Measurements from ENCODE around the gene ETV1. TPM values are rescaled to one million over a fixed set of nuclear protein-coding genes. Genes with fewer than 3 reads are reported as not detected.

The ETV1 gene
- total and polyA plus RNA-seq, 2 experiments from 2014 or later: 5.9 to 8.4 TPM

DNA sequence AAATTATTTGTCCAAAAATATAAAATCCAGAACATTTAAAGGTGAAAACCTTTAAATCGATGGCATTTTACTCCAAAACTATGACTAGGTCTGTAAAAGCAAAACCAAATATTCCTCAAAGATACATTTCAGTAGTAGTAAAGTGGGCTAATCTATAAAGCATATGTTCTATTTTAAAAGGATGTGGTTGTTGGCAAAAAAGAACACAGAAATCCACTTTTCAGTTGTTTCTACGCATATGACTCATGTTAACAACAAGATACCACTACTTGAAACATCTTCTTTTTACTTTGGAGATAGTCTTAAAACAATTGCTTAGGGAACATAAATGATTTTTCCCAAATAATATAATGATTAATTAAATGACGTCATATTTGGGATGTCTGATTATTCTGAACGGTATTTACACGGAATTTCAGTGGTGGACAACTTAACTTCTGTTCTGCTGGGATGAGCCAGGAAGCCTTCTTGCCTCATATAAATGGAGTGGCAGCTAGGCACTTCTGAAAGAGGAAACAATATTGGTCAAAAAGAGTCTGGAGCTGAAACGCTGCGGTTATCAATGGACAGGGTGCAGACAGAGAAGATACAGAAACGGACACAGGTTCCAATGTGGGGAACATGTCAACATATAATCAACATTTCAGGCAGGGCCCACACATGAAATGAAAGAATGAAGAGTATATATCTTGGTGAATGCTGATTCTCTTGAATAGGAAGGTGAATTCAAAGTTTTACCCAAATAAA lies 78.5 kb downstream of the ETV1 start:
- 88% methylated on average over 8 of the region's 8 CpGs for WGBS (ENCODE audit: low lambda C conversion rate, missing lambda C conversion rate)
- H3K9me2 ChIP-seq (replicated peaks; ENCODE audit: insufficient read depth): no peaks in the 10 kb centered on the region

DNA sequence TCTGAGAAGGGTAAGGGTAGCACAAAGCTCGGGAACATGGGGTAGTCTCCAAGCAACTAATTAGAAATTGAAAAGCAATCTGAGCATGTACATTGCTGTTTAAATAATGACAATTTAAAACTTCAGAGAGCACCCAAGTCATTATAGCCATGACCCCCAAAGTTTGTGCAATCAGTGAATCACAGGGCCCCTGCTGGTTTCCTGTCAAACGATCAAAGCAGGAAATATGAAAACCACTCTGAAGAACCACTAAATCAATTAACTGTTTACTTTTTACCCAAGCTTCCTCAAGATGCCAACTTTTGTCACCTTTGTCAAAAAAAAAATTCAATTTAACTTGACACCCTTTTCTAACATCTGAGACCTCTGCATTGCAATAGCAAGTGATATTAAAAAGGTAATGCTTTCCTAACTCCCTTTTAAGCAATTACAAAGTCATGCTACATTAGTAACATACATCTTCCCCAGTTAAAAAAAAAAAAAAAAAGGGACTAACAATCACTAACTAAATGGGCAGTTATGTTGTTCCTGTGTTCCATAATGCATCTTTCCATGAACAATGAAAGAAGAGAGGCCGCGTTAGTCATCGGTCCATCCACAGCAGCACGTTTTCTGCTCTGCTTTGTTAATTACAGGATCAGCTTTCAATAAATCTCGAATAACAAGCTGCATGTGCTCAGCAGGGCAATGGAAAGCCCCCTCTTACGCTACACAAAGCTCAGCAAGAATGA lies 80.6 kb downstream of the ETV1 start:
- no peak for DNase-seq (ENCODE audit: low spot score)
- TF ChIP-seq EZH2 (IDR thresholded peaks at IDR 0.05; ENCODE audit: borderline replicate concordance) (no peak), EZH2phosphoT487 (IDR thresholded peaks at IDR 0.05; ENCODE audit: low read depth, severe bottlenecking, unreplicated experiment) (no peak)
- TF ChIP-seq, protein P1, sequence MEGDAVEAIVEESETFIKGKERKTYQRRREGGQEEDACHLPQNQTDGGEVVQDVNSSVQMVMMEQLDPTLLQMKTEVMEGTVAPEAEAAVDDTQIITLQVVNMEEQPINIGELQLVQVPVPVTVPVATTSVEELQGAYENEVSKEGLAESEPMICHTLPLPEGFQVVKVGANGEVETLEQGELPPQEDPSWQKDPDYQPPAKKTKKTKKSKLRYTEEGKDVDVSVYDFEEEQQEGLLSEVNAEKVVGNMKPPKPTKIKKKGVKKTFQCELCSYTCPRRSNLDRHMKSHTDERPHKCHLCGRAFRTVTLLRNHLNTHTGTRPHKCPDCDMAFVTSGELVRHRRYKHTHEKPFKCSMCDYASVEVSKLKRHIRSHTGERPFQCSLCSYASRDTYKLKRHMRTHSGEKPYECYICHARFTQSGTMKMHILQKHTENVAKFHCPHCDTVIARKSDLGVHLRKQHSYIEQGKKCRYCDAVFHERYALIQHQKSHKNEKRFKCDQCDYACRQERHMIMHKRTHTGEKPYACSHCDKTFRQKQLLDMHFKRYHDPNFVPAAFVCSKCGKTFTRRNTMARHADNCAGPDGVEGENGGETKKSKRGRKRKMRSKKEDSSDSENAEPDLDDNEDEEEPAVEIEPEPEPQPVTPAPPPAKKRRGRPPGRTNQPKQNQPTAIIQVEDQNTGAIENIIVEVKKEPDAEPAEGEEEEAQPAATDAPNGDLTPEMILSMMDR (IDR thresholded peaks at IDR 0.05; ENCODE audit: poor library complexity): no peak
- H3K9me3 ChIP-seq (ENCODE audit: low read depth): no peaks in the 10 kb centered on the region
- H4K20me1 ChIP-seq (ENCODE audit: insufficient read depth, poor library complexity, severe bottlenecking): no peaks in the 10 kb centered on the region
- no peak overlapping the region for H3K4me3 ChIP-seq
- H3K27ac ChIP-seq: no peak overlapping the region
- no peaks in the 10 kb centered on the region for H3K79me2 ChIP-seq
- no peak overlapping the region for H2AFZ ChIP-seq
- no peaks in the 10 kb centered on the region for H3K36me3 ChIP-seq (replicated peaks; ENCODE audit: insufficient read depth, low read depth)
- no peaks in the 10 kb centered on the region for H3K27me3 ChIP-seq
- H3K4me2 ChIP-seq: no peak overlapping the region
- H3K4me1 ChIP-seq (ENCODE audit: insufficient read depth): peaks cover 7% of the 10 kb centered on the region
- WGBS (ENCODE audit: low lambda C conversion rate, missing lambda C conversion rate): 67% methylated on average over 8 of the region's 8 CpGs
- H3K9me2 ChIP-seq (replicated peaks; ENCODE audit: insufficient read depth): no peaks in the 10 kb centered on the region

More for the DNA sequence above, 78.5 kb downstream of the ETV1 start:
- Histone ChIP-seq H3K27ac (no peak overlapping the region), H3K79me2 (no peaks in the 10 kb centered on the region), H3K4me1 (ENCODE audit: insufficient read depth) (peaks cover 7% of the 10 kb centered on the region), H4K20me1 (ENCODE audit: insufficient read depth, poor library complexity, severe bottlenecking) (no peaks in the 10 kb centered on the region), H3K27me3 (no peaks in the 10 kb centered on the region), H3K9me3 (ENCODE audit: low read depth) (no peaks in the 10 kb centered on the region), H3K36me3 (replicated peaks; ENCODE audit: insufficient read depth, low read depth) (no peaks in the 10 kb centered on the region), H3K4me3 (no peak overlapping the region), H2AFZ (no peak overlapping the region), H3K4me2 (no peak overlapping the region)
- DNase-seq (ENCODE audit: low spot score): no peak
- TF ChIP-seq EZH2phosphoT487 (IDR thresholded peaks at IDR 0.05; ENCODE audit: low read depth, severe bottlenecking, unreplicated experiment) (no peak), EZH2 (IDR thresholded peaks at IDR 0.05; ENCODE audit: borderline replicate concordance) (no peak)
- TF ChIP-seq, protein P1 (IDR thresholded peaks at IDR 0.05; ENCODE audit: poor library complexity): no peak

DNA sequence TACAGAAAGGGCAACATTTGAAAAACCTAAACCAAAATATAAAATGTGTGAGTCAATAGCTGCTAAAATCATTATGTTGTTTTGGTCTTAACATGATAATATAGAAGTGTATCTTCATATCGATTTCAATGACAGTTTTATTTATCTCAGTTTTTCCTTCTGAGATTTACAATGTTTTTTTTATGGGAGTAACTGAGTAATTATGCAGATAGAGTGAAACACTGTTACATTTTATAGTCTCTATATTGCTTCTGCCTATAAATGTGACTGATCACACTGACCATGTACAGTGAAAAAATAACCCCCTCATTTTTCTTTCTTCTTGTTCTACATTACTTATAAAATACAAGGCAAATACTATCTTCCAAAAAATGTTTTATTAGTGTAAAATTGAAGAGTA lies 81.6 kb downstream of the ETV1 start:
- no peak overlapping the region for H2AFZ ChIP-seq
- H3K27ac ChIP-seq: no peak overlapping the region
- 69% methylated on average over 1 of the region's 1 CpG for WGBS (ENCODE audit: low lambda C conversion rate, missing lambda C conversion rate)
- H3K27me3 ChIP-seq: no peaks in the 10 kb centered on the region
- H3K36me3 ChIP-seq (replicated peaks; ENCODE audit: insufficient read depth, low read depth): no peaks in the 10 kb centered on the region
- no peaks in the 10 kb centered on the region for H3K9me3 ChIP-seq (ENCODE audit: low read depth)
- H3K4me3 ChIP-seq: no peak overlapping the region
- TF ChIP-seq, protein P1 (IDR thresholded peaks at IDR 0.05; ENCODE audit: poor library complexity): no peak
- TF ChIP-seq EZH2phosphoT487 (IDR thresholded peaks at IDR 0.05; ENCODE audit: low read depth, severe bottlenecking, unreplicated experiment): no peak
- TF ChIP-seq EZH2 (IDR thresholded peaks at IDR 0.05; ENCODE audit: borderline replicate concordance): no peak
- H3K4me2 ChIP-seq: no peak overlapping the region
- H3K79me2 ChIP-seq: no peaks in the 10 kb centered on the region
- H4K20me1 ChIP-seq (ENCODE audit: insufficient read depth, poor library complexity, severe bottlenecking): no peaks in the 10 kb centered on the region
- H3K9me2 ChIP-seq (replicated peaks; ENCODE audit: insufficient read depth): no peaks in the 10 kb centered on the region
- DNase-seq (ENCODE audit: low spot score): no peak
- peaks cover 7% of the 10 kb centered on the region for H3K4me1 ChIP-seq (ENCODE audit: insufficient read depth)

Measured in hepatocyte (in vitro differentiated cells).